K562 (cell line): Measurements from ENCODE around the gene PHTF2. TPM values are rescaled to one million over a fixed set of nuclear protein-coding genes. Genes with fewer than 3 reads are reported as not detected.

Source experiments
- GATAD2A ChIP-seq: fragments of 450-650 bp; IDR thresholded peaks from 2 replicates; pipeline ENCODE4 v1.6.1; 2017
- KLF16 ChIP-seq: IDR thresholded peaks from 2 replicates; pipeline ENCODE4 v1.6.1; 2016; ENCODE audit warnings: antibody characterized with exemption
- MGA ChIP-seq: fragments of 450-650 bp; IDR thresholded peaks from 2 replicates; pipeline ENCODE4 v1.6.1; 2016; ENCODE audit warnings: mild to moderate bottlenecking, moderate library complexity
- NRF1 ChIP-seq, 2 experiments: fragments of 450-650 bp; IDR thresholded peaks in 1 of 2; conservative IDR thresholded peaks in 1 of 2; 2 replicates each; pipeline ENCODE4 v1.6.1; 2014; ENCODE audit warnings: mild to moderate bottlenecking in 2 of 2
- PRDM10 ChIP-seq: fragments of 450-650 bp; IDR thresholded peaks from 2 replicates; pipeline ENCODE4 v1.6.1; 2018; ENCODE audit not compliant: partially characterized antibody
- RFX7 ChIP-seq: fragments of 250-450 bp; sonication (Bioruptor Pico); IDR thresholded peaks from 2 replicates; pipeline ENCODE4 v1.5.1; 2021; ENCODE audit warnings: mild to moderate bottlenecking
- SMARCA5 ChIP-seq: fragments of 450-650 bp; IDR thresholded peaks from 2 replicates; pipeline ENCODE4 v1.6.1; 2016
- TAL1 ChIP-seq: fragments of 450-650 bp; IDR thresholded peaks from 2 replicates; pipeline ENCODE4 v1.6.1; 2016; ENCODE audit warnings: mild to moderate bottlenecking
- ZBTB17 ChIP-seq: fragments of 450-650 bp; formaldehyde crosslinking; IDR thresholded peaks from 2 replicates; pipeline ENCODE4 v1.4.0; 2020; ENCODE audit warnings: mild to moderate bottlenecking
- ZNF197 ChIP-seq: fragments of 200-800 bp; sonication (Bioruptor generic); IDR thresholded peaks from 2 replicates; pipeline ENCODE4 v1.6.1; 2016; ENCODE audit warnings: low read depth, missing genetic modification characterization, missing compliant biosample characterization
- ZNF561 ChIP-seq: fragments of 450-650 bp; formaldehyde crosslinking; conservative IDR thresholded peaks from 2 replicates; pipeline ENCODE4 v1.4.0; 2020; ENCODE audit warnings: mild to moderate bottlenecking, moderate library complexity
- polyA plus RNA-seq, 8 experiments: library from polyadenylated mRNA; depleted of rRNA in 4 of 8; stranded (reverse) in 5 of 8; unstranded in 3 of 8; fragments of >200 nt; fragmentation: Nextera tagmentation in 2 of 8; fragmentation: Illumina TruSeq in 1 of 8; extraction: Ambion mirVana in 2 of 8; extraction: Trizol in 1 of 8; gene quantifications; 2 replicates each; pipeline versions ENCODE4 v1.2.1 to v1.2.3, GENCODE V29; 2011 to 2014; ENCODE audit warnings: inconsistent platforms in 1 of 8, missing spikeins in 1 of 8
- total RNA-seq, 7 experiments: library from RNA; depleted of rRNA in 6 of 7; stranded (reverse); fragments of >200 nt in 6 of 7; fragmentation: Illumina TruSeq in 2 of 7; extraction: Trizol in 2 of 7; gene quantifications; 2 replicates each; pipeline versions ENCODE4 v1.2.1 to v1.2.3, GENCODE V29; 2011 to 2021; ENCODE audit warnings: low replicate concordance in 1 of 7
- TF ChIP-seq, protein P1 (sequence below): fragments of 250-450 bp; sonication (Bioruptor Pico); IDR thresholded peaks from 2 replicates; pipeline ENCODE4 v1.8.0; 2022; ENCODE audit warnings: inconsistent platforms

PHTF2 gene
- total and polyA plus RNA-seq, 9 of the 15 experiments (the other 6 are each of a cell fraction or from before 2014, with no cell fraction given), result 17.9 to 43.6 (median 25.4) TPM

DNA sequence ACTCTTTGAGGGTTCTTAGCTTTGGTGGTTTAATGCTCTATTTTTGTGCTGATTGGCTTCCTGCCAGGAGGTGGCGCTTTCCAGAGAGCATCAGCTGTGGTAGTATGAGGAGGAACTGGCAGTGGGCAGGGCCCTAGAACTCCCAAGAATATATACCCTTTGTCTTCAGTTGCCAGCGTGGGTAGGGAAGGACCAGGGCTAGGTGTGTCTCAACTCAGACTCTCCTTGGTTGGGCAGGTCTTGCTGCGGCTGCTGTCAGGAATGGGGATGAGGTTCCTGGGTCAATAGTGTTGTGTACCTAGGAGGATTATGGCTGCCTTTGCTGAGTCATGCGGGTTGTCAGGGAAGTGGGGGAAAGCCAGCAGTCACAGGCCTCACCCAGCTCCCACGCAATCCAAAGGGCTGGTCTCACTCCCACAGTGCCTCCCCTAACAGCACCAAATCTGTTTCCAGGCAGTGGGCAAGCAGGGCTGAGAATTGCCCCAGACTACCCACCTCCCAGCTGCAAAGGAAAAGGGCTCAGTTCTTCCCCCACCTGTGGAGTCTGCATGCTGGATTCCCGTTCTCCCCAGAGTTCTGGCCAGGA, 191.5 kb downstream of the PHTF2 start (continued):
- TF ChIP-seq PRDM10, result no peak
- no peak for TF ChIP-seq SMARCA5
- no peak; the same call in none of the 2 replicates for TF ChIP-seq MGA
- no peak for TF ChIP-seq GATAD2A
- TF ChIP-seq ZNF561 (CRISPR knock-in tag), result no peak
- 0 out of 4 replicates have a peak, but pooled peaks of 1 of the 2 experiments have one; percentile 38 for TF ChIP-seq NRF1 (conservative IDR thresholded peaks at IDR 0.05 in 1 of 2, IDR thresholded peaks at IDR 0.05 in 1 of 2)
- TF ChIP-seq RFX7 (CRISPR knock-in tag), result no peak
- peak; percentile 74; the same call in 1 of the 2 replicates for TF ChIP-seq ZBTB17 (CRISPR knock-in tag)
- peak; percentile 64; the same call in 1 of the 2 replicates for TF ChIP-seq ZNF197 (CRISPR knock-in tag)
- TF ChIP-seq TAL1, result no peak
- TF ChIP-seq, protein P1, sequence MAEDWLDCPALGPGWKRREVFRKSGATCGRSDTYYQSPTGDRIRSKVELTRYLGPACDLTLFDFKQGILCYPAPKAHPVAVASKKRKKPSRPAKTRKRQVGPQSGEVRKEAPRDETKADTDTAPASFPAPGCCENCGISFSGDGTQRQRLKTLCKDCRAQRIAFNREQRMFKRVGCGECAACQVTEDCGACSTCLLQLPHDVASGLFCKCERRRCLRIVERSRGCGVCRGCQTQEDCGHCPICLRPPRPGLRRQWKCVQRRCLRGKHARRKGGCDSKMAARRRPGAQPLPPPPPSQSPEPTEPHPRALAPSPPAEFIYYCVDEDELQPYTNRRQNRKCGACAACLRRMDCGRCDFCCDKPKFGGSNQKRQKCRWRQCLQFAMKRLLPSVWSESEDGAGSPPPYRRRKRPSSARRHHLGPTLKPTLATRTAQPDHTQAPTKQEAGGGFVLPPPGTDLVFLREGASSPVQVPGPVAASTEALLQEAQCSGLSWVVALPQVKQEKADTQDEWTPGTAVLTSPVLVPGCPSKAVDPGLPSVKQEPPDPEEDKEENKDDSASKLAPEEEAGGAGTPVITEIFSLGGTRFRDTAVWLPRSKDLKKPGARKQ (CRISPR knock-in tag), result no peak
- peak; percentile 72; the same call in 1 of the 2 replicates for TF ChIP-seq KLF16
